ENCODE measurements around the gene NRG2.

Gene NRG2

GRCh38 chr5:139967353-139967752 lies 75.7 kb downstream of the NRG2 start:
- Mint-ChIP-seq H3K4me3 (no peak overlapping the region), H3K36me3 (ENCODE audit: insufficient read depth) (no peaks in the 10 kb centered on the region)
- ATAC-seq (replicated peaks): no peak

GRCh38 chr5:139966856-139967255 lies 76.2 kb downstream of the NRG2 start:
- no peaks in the 10 kb centered on the region for H3K4me1 Mint-ChIP-seq (ENCODE audit: low read depth in 2 of 2)
- DNase-seq: no peak
- ATAC-seq (replicated peaks): no peak
- no peak overlapping the region for H3K27ac Mint-ChIP-seq
- peaks cover 13 to 22% of the 10 kb centered on the region in 2 donors for H3K27me3 Mint-ChIP-seq
- H3K9me3 Mint-ChIP-seq: no peaks in the 10 kb centered on the region
- no peak overlapping the region for H3K4me3 Mint-ChIP-seq
- no peaks in the 10 kb centered on the region for H3K36me3 Mint-ChIP-seq (ENCODE audit: insufficient read depth)

More at GRCh38 chr5:139967353-139967752, 75.7 kb downstream of the NRG2 start:
- DNase-seq: no peak
- Mint-ChIP-seq H3K9me3 (no peaks in the 10 kb centered on the region), H3K4me1 (ENCODE audit: low read depth in 2 of 2) (no peaks in the 10 kb centered on the region), H3K27ac (no peak overlapping the region), H3K27me3 (peaks cover 18 to 24% of the 10 kb centered on the region in 2 donors)

GRCh38 chr5:139964994-139965565 lies 78.0 kb downstream of the NRG2 start:
- Mint-ChIP-seq H3K27me3 (peaks cover 0 to 4% of the 10 kb centered on the region in 2 donors), H3K4me1 (ENCODE audit: low read depth in 2 of 2) (no peaks in the 10 kb centered on the region), H3K4me3 (no peak overlapping the region), H3K9me3 (no peaks in the 10 kb centered on the region), H3K27ac (no peak overlapping the region), H3K36me3 (ENCODE audit: insufficient read depth) (no peaks in the 10 kb centered on the region)
- ATAC-seq (replicated peaks): no peak
- DNase-seq: no peak

GRCh38 chr5:139964266-139964993 lies 78.7 kb downstream of the NRG2 start:
- H3K27ac Mint-ChIP-seq: no peak overlapping the region
- H3K4me3 Mint-ChIP-seq: no peak overlapping the region
- no peaks in the 10 kb centered on the region for H3K36me3 Mint-ChIP-seq (ENCODE audit: insufficient read depth)
- no peaks in the 10 kb centered on the region for H3K9me3 Mint-ChIP-seq
- no peak for ATAC-seq (replicated peaks)
- no peaks in the 10 kb centered on the region for H3K4me1 Mint-ChIP-seq (ENCODE audit: low read depth in 2 of 2)
- no peaks in the 10 kb centered on the region for H3K27me3 Mint-ChIP-seq
- no peak for DNase-seq

- ATAC-seq (replicated peaks): no peak
- no peak for DNase-seq
- Mint-ChIP-seq H3K9me3 (no peaks in the 10 kb centered on the region), H3K4me1 (ENCODE audit: low read depth in 2 of 2) (no peaks in the 10 kb centered on the region), H3K4me3 (no peak overlapping the region), H3K27ac (no peak overlapping the region), H3K27me3 (no peaks in the 10 kb centered on the region), H3K36me3 (ENCODE audit: insufficient read depth) (no peaks in the 10 kb centered on the region)
These were observed 80.7 kb downstream of the NRG2 start for GRCh38 chr5:139962445-139962844.

GRCh38 chr5:139961435-139962157 lies 81.5 kb downstream of the NRG2 start:
- DNase-seq (no peak), ATAC-seq (replicated peaks) (no peak)
- Mint-ChIP-seq H3K27ac (no peak overlapping the region), H3K36me3 (ENCODE audit: insufficient read depth) (no peaks in the 10 kb centered on the region), H3K9me3 (no peaks in the 10 kb centered on the region), H3K4me3 (no peak overlapping the region), H3K27me3 (no peaks in the 10 kb centered on the region), H3K4me1 (ENCODE audit: low read depth in 2 of 2) (no peaks in the 10 kb centered on the region)

- ATAC-seq (replicated peaks): peak; percentile 22
- Mint-ChIP-seq H3K4me3 (no peak overlapping the region), H3K9me3 (no peaks in the 10 kb centered on the region), H3K36me3 (ENCODE audit: insufficient read depth) (no peaks in the 10 kb centered on the region), H3K27ac (no peak overlapping the region), H3K4me1 (ENCODE audit: low read depth in 2 of 2) (no peaks in the 10 kb centered on the region), H3K27me3 (peaks cover 0 to 2% of the 10 kb centered on the region in 2 donors)
- DNase-seq: no peak
These were observed 82.2 kb downstream of the NRG2 start for GRCh38 chr5:139960723-139961383.

- Mint-ChIP-seq H3K27me3 (peaks cover 0 to 22% of the 10 kb centered on the region in 2 donors), H3K4me1 (ENCODE audit: low read depth in 2 of 2) (peaks cover 0 to under 1% of the 10 kb centered on the region in 2 donors), H3K36me3 (ENCODE audit: insufficient read depth) (no peaks in the 10 kb centered on the region), H3K4me3 (no peak overlapping the region), H3K27ac (no peak overlapping the region), H3K9me3 (no peaks in the 10 kb centered on the region)
- ATAC-seq (replicated peaks): no peak
- no peak for DNase-seq
These were observed 84.5 kb downstream of the NRG2 start for GRCh38 chr5:139958432-139959148.

- Mint-ChIP-seq H3K27ac (peak overlapping the region in 1 of 2 donors; percentile 11), H3K4me1 (ENCODE audit: low read depth in 2 of 2) (peaks cover 0 to 5% of the 10 kb centered on the region in 2 donors), H3K4me3 (no peak overlapping the region), H3K27me3 (peaks cover 4 to 43% of the 10 kb centered on the region in 2 donors), H3K36me3 (ENCODE audit: insufficient read depth) (no peaks in the 10 kb centered on the region), H3K9me3 (no peaks in the 10 kb centered on the region)
- DNase-seq: no peak
- ATAC-seq (replicated peaks): no peak
These were observed 86.8 kb downstream of the NRG2 start for GRCh38 chr5:139956342-139956741.

- no peaks in the 10 kb centered on the region for H3K9me3 Mint-ChIP-seq
- H3K27ac Mint-ChIP-seq: peak overlapping the region in 1 of 2 donors; percentile 11
- H3K27me3 Mint-ChIP-seq: peaks cover 7 to 49% of the 10 kb centered on the region in 2 donors
- no peak overlapping the region for H3K4me3 Mint-ChIP-seq
- ATAC-seq (replicated peaks) (no peak), DNase-seq (no peak)
- H3K4me1 Mint-ChIP-seq (ENCODE audit: low read depth in 2 of 2): peaks cover 0 to 5% of the 10 kb centered on the region in 2 donors
- no peaks in the 10 kb centered on the region for H3K36me3 Mint-ChIP-seq (ENCODE audit: insufficient read depth)
These were observed 87.4 kb downstream of the NRG2 start for GRCh38 chr5:139955616-139956273.

GRCh38 chr5:139955053-139955605 lies 88.0 kb downstream of the NRG2 start:
- ATAC-seq (replicated peaks) (no peak), DNase-seq (no peak)
- Mint-ChIP-seq H3K4me3 (no peak overlapping the region), H3K36me3 (ENCODE audit: insufficient read depth) (no peaks in the 10 kb centered on the region), H3K9me3 (no peaks in the 10 kb centered on the region), H3K27me3 (peaks cover 13 to 55% of the 10 kb centered on the region in 2 donors), H3K4me1 (ENCODE audit: low read depth in 2 of 2) (peaks cover 0 to 5% of the 10 kb centered on the region in 2 donors), H3K27ac (no peak overlapping the region)

GRCh38 chr5:139954462-139954861 lies 88.6 kb downstream of the NRG2 start:
- Mint-ChIP-seq H3K4me3 (no peak overlapping the region), H3K36me3 (ENCODE audit: insufficient read depth) (no peaks in the 10 kb centered on the region), H3K9me3 (no peaks in the 10 kb centered on the region), H3K27ac (no peak overlapping the region), H3K27me3 (peaks cover 17 to 61% of the 10 kb centered on the region in 2 donors), H3K4me1 (ENCODE audit: low read depth in 2 of 2) (peaks cover 0 to 5% of the 10 kb centered on the region in 2 donors)
- DNase-seq (no peak), ATAC-seq (replicated peaks) (no peak)

Data from effector memory CD8-positive, alpha-beta T cell (primary cell).